H1 (cell line): Measurements from ENCODE around the gene PRRT1. TPM values are rescaled to one million over a fixed set of nuclear protein-coding genes. Genes with fewer than 3 reads are reported as not detected.

Experiments
- CTCF ChIA-PET: fragments of 300-600 bp; sonication (Branson Sonifier 250); formaldehyde crosslinking; loops from one replicate; lab custom pipeline; 2021; ENCODE audit not compliant: partially characterized antibody; lab: Charles Lee
- POLR2A ChIA-PET: fragments of 300-600 bp; sonication (Branson Sonifier 250); formaldehyde crosslinking; loops from one replicate; lab custom pipeline; 2021; ENCODE audit warnings: inconsistent platforms; ENCODE audit not compliant: partially characterized antibody; lab: Charles Lee
- DNase-seq, 2 experiments: peaks; one replicate each; pipeline versions ENCODE4 v3.0.0 to v3.0.0-alpha.2; 2010 to 2022; ENCODE audit warnings: low spot score in 2 of 2, low read depth in 1 of 2, mixed read lengths in 1 of 2
- FAIRE-seq: peaks from 2 replicates; lab custom pipeline; 2011; peaks lifted over from hg19 to GRCh38; lab: Jason Lieb, UNC
- H2AFZ ChIP-seq: 2 replicates; pipeline ENCODE4 v1.8.1; 2012; ENCODE audit warnings: low read length, inconsistent platforms
- H2AK5ac ChIP-seq: 2 replicates; pipeline ENCODE4 v1.6.1; 2013; ENCODE audit warnings: low read depth, low read length
- H2BK120ac ChIP-seq: replicated peaks from 2 replicates; pipeline ENCODE3; 2013; ENCODE audit warnings: low read depth, low read length, inconsistent platforms
- H2BK12ac ChIP-seq: 2 replicates; pipeline ENCODE4 v1.6.1; 2013; ENCODE audit warnings: low read depth, low read length
- H2BK15ac ChIP-seq: 2 replicates; pipeline ENCODE4 v1.6.1; 2013; ENCODE audit warnings: low read length
- H2BK20ac ChIP-seq: 2 replicates; pipeline ENCODE4 v1.6.1; 2013; ENCODE audit warnings: low read length
- H2BK5ac ChIP-seq: 2 replicates; pipeline ENCODE4 v1.6.1; 2013; ENCODE audit warnings: low read depth, low read length
- H3K14ac ChIP-seq: 2 replicates; pipeline ENCODE4 v1.6.1; 2013; ENCODE audit warnings: inconsistent platforms; ENCODE audit not compliant: insufficient read length
- H3K18ac ChIP-seq: 2 replicates; pipeline ENCODE4 v1.6.1; 2013; ENCODE audit warnings: low read length; ENCODE audit errors: extremely low read depth
- H3K23ac ChIP-seq: 2 replicates; pipeline ENCODE4 v1.6.1; 2013; ENCODE audit warnings: inconsistent platforms; ENCODE audit not compliant: insufficient read length
- H3K23me2 ChIP-seq: 2 replicates; pipeline ENCODE4 v1.6.1; 2013; ENCODE audit warnings: low read depth, low read length
- H3K27ac ChIP-seq: 2 replicates; pipeline ENCODE4 v1.6.1; 2011; ENCODE audit warnings: low read depth, low read length, inconsistent platforms
- H3K27me3 ChIP-seq, 4 experiments: replicated peaks in 1 of 4; 1 replicate in 1 of 4; 2 replicates in 3 of 4; pipeline versions ENCODE4 v1.6.1 to v1.8.1; 2011 to 2013; ENCODE audit warnings: low read length in 3 of 4, mild to moderate bottlenecking in 3 of 4, inconsistent platforms in 2 of 4, mixed read lengths in 2 of 4, moderate library complexity in 1 of 4; ENCODE audit not compliant: control insufficient read depth in 3 of 4, insufficient read depth in 3 of 4; ENCODE audit errors: extremely low read depth in 1 of 4
- H3K36me3 ChIP-seq, 4 experiments: 2 replicates each; pipeline versions ENCODE4 v1.6.1 to v1.8.1; 2011 to 2013; ENCODE audit warnings: mild to moderate bottlenecking in 4 of 4, low read length in 3 of 4, moderate library complexity in 2 of 4, control low read depth in 1 of 4, inconsistent platforms in 1 of 4; ENCODE audit not compliant: insufficient read depth in 4 of 4, control insufficient read depth in 2 of 4
- H3K4ac ChIP-seq: replicated peaks from 2 replicates; pipeline ENCODE3; 2013; ENCODE audit warnings: low read length, low read depth, mixed read lengths, inconsistent platforms; ENCODE audit not compliant: insufficient read length
- H3K4me1 ChIP-seq, 4 experiments: replicated peaks in 1 of 4; 1 replicate in 1 of 4; 2 replicates in 3 of 4; pipeline versions ENCODE4 v1.6.1 to v1.8.1; 2011 to 2013; ENCODE audit warnings: low read length in 3 of 4, inconsistent platforms in 2 of 4, mixed read lengths in 1 of 4; ENCODE audit not compliant: insufficient read depth in 4 of 4, control insufficient read depth in 3 of 4
- H3K4me2 ChIP-seq, 2 experiments: 2 replicates each; pipeline versions ENCODE4 v1.6.1 to v1.8.1; 2011 to 2013; ENCODE audit warnings: low read depth in 2 of 2, low read length in 2 of 2, control low read depth in 1 of 2, inconsistent platforms in 1 of 2, mild to moderate bottlenecking in 1 of 2; ENCODE audit not compliant: insufficient read depth in 1 of 2
- H3K4me3 ChIP-seq, 4 experiments: fragments of 200-600, 300-600 bp in 1 of 4; sonication (generic), shearing (Covaris generic), sonication (Bioruptor Twin) in 1 of 4; 2 replicates each; pipeline versions ENCODE4 v1.5.1 to v1.8.1; 2011 to 2016; ENCODE audit warnings: low read length in 4 of 4, low read depth in 3 of 4, control low read depth in 2 of 4, inconsistent platforms in 2 of 4, mild to moderate bottlenecking in 2 of 4, mixed read lengths in 1 of 4, moderate library complexity in 1 of 4; ENCODE audit not compliant: insufficient read depth in 2 of 4; ENCODE audit errors: extremely low read depth in 1 of 4
- H3K56ac ChIP-seq: replicated peaks from 2 replicates; pipeline ENCODE3; 2013; ENCODE audit warnings: low read depth, mild to moderate bottlenecking, mixed read lengths, low read length, inconsistent platforms; ENCODE audit not compliant: insufficient read length
- H3K79me1 ChIP-seq: 2 replicates; pipeline ENCODE4 v1.6.1; 2013; ENCODE audit warnings: low read depth, low read length, control low read depth
- H3K79me2 ChIP-seq, 2 experiments: 2 replicates each; pipeline versions ENCODE4 v1.6.1 to v1.8.1; 2012 to 2013; ENCODE audit warnings: low read length in 2 of 2, mild to moderate bottlenecking in 2 of 2, inconsistent platforms in 1 of 2; ENCODE audit not compliant: insufficient read depth in 2 of 2, control insufficient read depth in 1 of 2
- H3K9ac ChIP-seq, 4 experiments: replicated peaks in 1 of 4; 1 replicate in 1 of 4; 2 replicates in 3 of 4; pipeline versions ENCODE4 v1.6.1 to v1.8.1; 2011 to 2013; ENCODE audit warnings: low read depth in 3 of 4, low read length in 3 of 4, control low read depth in 2 of 4, mild to moderate bottlenecking in 2 of 4, moderate library complexity in 2 of 4, inconsistent platforms in 1 of 4; ENCODE audit errors: extremely low read depth in 1 of 4
- H3K9me3 ChIP-seq, 2 experiments: 2 replicates each; pipeline versions ENCODE4 v1.6.1 to v1.8.1; 2012 to 2013; ENCODE audit warnings: mild to moderate bottlenecking in 2 of 2, moderate library complexity in 2 of 2, control low read depth in 1 of 2, inconsistent platforms in 1 of 2, low read depth in 1 of 2, low read length in 1 of 2, mixed read lengths in 1 of 2; ENCODE audit not compliant: insufficient read depth in 2 of 2
- H4K20me1 ChIP-seq, 2 experiments: replicated peaks in 1 of 2; 2 replicates each; pipeline versions ENCODE3 to v1.8.1; 2011 to 2013; ENCODE audit warnings: inconsistent platforms in 2 of 2, low read length in 2 of 2, mild to moderate bottlenecking in 1 of 2; ENCODE audit not compliant: insufficient read depth in 2 of 2, control insufficient read depth in 1 of 2
- H4K5ac ChIP-seq: 2 replicates; pipeline ENCODE4 v1.6.1; 2013; ENCODE audit warnings: low read length, low read depth, mixed read lengths, inconsistent platforms; ENCODE audit not compliant: insufficient read length
- H4K8ac ChIP-seq: 2 replicates; pipeline ENCODE4 v1.8.0; 2013; ENCODE audit warnings: mild to moderate bottlenecking, moderate library complexity, low read length, inconsistent platforms; ENCODE audit not compliant: insufficient read depth; ENCODE audit errors: extremely low read depth
- H4K91ac ChIP-seq: replicated peaks from 2 replicates; pipeline ENCODE3; 2013; ENCODE audit warnings: low read length, mixed read lengths, inconsistent platforms; ENCODE audit not compliant: insufficient read length
- BRCA1 ChIP-seq: IDR thresholded peaks from 2 replicates; pipeline ENCODE4 v1.6.1; 2012; ENCODE audit warnings: low read depth, low read length, improper control_type of control experiment
- CEBPB ChIP-seq: IDR thresholded peaks from 2 replicates; pipeline ENCODE4 v1.6.1; 2012; ENCODE audit warnings: low read depth, low read length
- EP300 ChIP-seq, 2 experiments: IDR thresholded peaks; 1 replicate in 1 of 2; 2 replicates in 1 of 2; pipeline ENCODE4 v1.6.1; 2011 to 2012; ENCODE audit warnings: low read depth in 2 of 2, low read length in 2 of 2, mild to moderate bottlenecking in 2 of 2, borderline replicate concordance in 1 of 2, inconsistent platforms in 1 of 2, moderate library complexity in 1 of 2
- GTF2F1 ChIP-seq: IDR thresholded peaks from 2 replicates; pipeline ENCODE4 v1.6.1; 2012; ENCODE audit warnings: low read depth, low read length, improper control_type of control experiment, borderline replicate concordance
- KDM1A ChIP-seq: fragments of 200-600, 300-600 bp; sonication (generic); IDR thresholded peaks from 2 replicates; pipeline ENCODE4 v1.7.1; 2016; ENCODE audit warnings: mild to moderate bottlenecking, low read length, borderline replicate concordance
- KDM4A ChIP-seq: IDR thresholded peaks from one replicate; pipeline ENCODE4 v1.7.1; 2012; ENCODE audit warnings: low read depth, mild to moderate bottlenecking, moderate library complexity, low read length, inconsistent platforms; ENCODE audit not compliant: severe bottlenecking
- KDM5A ChIP-seq: fragments of 200-600 bp; IDR thresholded peaks from 2 replicates; pipeline ENCODE4 v1.7.1; 2012; ENCODE audit warnings: mild to moderate bottlenecking, low read length, inconsistent platforms, mixed read lengths
- NANOG ChIP-seq: IDR thresholded peaks from 2 replicates; pipeline ENCODE4 v1.6.1; 2011; ENCODE audit warnings: low read length, low read depth, mild to moderate bottlenecking, inconsistent platforms; ENCODE audit not compliant: insufficient read depth, poor library complexity, severe bottlenecking
- PHF8 ChIP-seq: fragments of 200-600 bp; sonication (generic); conservative IDR thresholded peaks from 2 replicates; pipeline ENCODE4 v1.7.1; 2012; ENCODE audit warnings: low read depth, mild to moderate bottlenecking, inconsistent platforms, low read length, moderate library complexity
- RAD21 ChIP-seq, 2 experiments: IDR thresholded peaks in 1 of 2; conservative IDR thresholded peaks in 1 of 2; 2 replicates each; pipeline ENCODE4 v1.6.1; 2011; ENCODE audit warnings: low read depth in 2 of 2, low read length in 2 of 2, improper control_type of control experiment in 1 of 2, inconsistent platforms in 1 of 2, mild to moderate bottlenecking in 1 of 2, moderate library complexity in 1 of 2
- SAP30 ChIP-seq: fragments of 300-600 bp; sonication (generic); IDR thresholded peaks from 2 replicates; pipeline ENCODE4 v1.7.1; 2012; ENCODE audit warnings: low read length, moderate library complexity, mild to moderate bottlenecking, inconsistent platforms; ENCODE audit not compliant: insufficient read depth, insufficient replicate concordance
- TCF12 ChIP-seq: IDR thresholded peaks from 2 replicates; pipeline ENCODE4 v1.6.1; 2011; ENCODE audit warnings: low read depth, mild to moderate bottlenecking, low read length
- polyA plus RNA-seq, 7 experiments: library from polyadenylated mRNA; depleted of rRNA in 3 of 7; stranded (reverse) in 5 of 7; unstranded in 2 of 7; fragments of >200 nt in 5 of 7; fragments of 200-250 nt in 2 of 7; gene quantifications; 1 replicate in 5 of 7; 2 replicates in 1 of 7; 4 replicates in 1 of 7; pipeline versions ENCODE4 v1.2.1 to v1.2.3, GENCODE V29; 2011 to 2013; ENCODE audit warnings: missing spikeins in 2 of 7, mixed read lengths in 2 of 7
- total RNA-seq: library from RNA; stranded (reverse); fragmentation: NEBNext Ultra II Directional; extraction: Animal tissue kit (Norgen Biotek cat#: 25700); gene quantifications from 2 replicates; pipeline ENCODE4 v1.2.1, GENCODE V29; 2021

PRRT1 gene
- total and polyA plus RNA-seq, 2 of the 8 experiments (the other 6 are each of a cell fraction or from before 2014, with no cell fraction given): 0.71 to 2.8 TPM

- Histone ChIP-seq H3K79me1 (no peaks in the 10 kb centered on the region), H3K18ac (no peak overlapping the region), H3K27me3 (no peaks in the 10 kb centered on the region), H3K79me2 (no peaks in the 10 kb centered on the region), H3K36me3 (no peaks in the 10 kb centered on the region), H3K4me2 (no peak overlapping the region), H3K4ac (no peak overlapping the region), H3K4me3 (no peak overlapping the region), H3K23me2 (no peaks in the 10 kb centered on the region), H2BK15ac (no peak overlapping the region), H3K56ac (no peak overlapping the region), H2AK5ac (no peak overlapping the region), H3K27ac (no peak overlapping the region), H4K8ac (no peak overlapping the region), H4K5ac (no peak overlapping the region), H2BK120ac (no peak overlapping the region), H4K91ac (no peak overlapping the region), H3K4me1 (no peaks in the 10 kb centered on the region), H2BK12ac (no peak overlapping the region), H2BK20ac (no peak overlapping the region), H3K9me3 (no peaks in the 10 kb centered on the region), H2AFZ (no peak overlapping the region), H2BK5ac (no peak overlapping the region), H3K23ac (no peak overlapping the region), H3K14ac (no peak overlapping the region), H3K9ac (no peak overlapping the region), H4K20me1 (no peaks in the 10 kb centered on the region)
- no peak for FAIRE-seq
- ChIA-PET POLR2A (interaction anchor here (1.8 kb wide), 1 partner anchor 9 kb away, joined by 6 read pairs; no protein-coding TSS in a partner anchor), CTCF (interaction anchor here (1.0 to 1.4 kb wide), 2 partner anchors 18 to 29 kb away, joined by 4 to 5 read pairs; no protein-coding TSS in a partner anchor)
- DNase-seq: no peak
- TF ChIP-seq PHF8 (no peak), SAP30 (no peak), KDM5A (no peak), TCF12 (no peak), BRCA1 (no peak), EP300 (IDR thresholded peaks at IDR 0.05; ENCODE audit: borderline replicate concordance in 1 of 2, low read depth in 2 of 2, low read length in 2 of 2) (no peak), KDM4A (no peak), RAD21 (IDR thresholded peaks at IDR 0.05 in 1 of 2, conservative IDR thresholded peaks at IDR 0.05 in 1 of 2; ENCODE audit: low read depth in 2 of 2, low read length in 2 of 2) (no peak), GTF2F1 (no peak), CEBPB (no peak), KDM1A (no peak), NANOG (no peak)
These were observed 14.3 kb downstream of the PRRT1 start for GRCh38 chr6:32137454-32137853.
